B cell (primary cell): ENCODE data around the gene CALM3. TPM values are rescaled to one million over a fixed set of nuclear protein-coding genes. Genes with fewer than 3 reads are reported as not detected.

ENCODE experiments used
- ATAC-seq: fragments of 200-7000 bp; cut with Tn5 transposase; one replicate; pipeline ENCODE4 v1.10.0; 2021; ENCODE audit warnings: low read depth, mild to moderate bottlenecking, moderate number of reproducible peaks, moderate library complexity
- CTCF ChIA-PET: fragments of 350-600 bp; sonication (Branson Sonifier 250); formaldehyde crosslinking; loops from one replicate; lab custom pipeline; 2021; ENCODE audit warnings: antibody characterized with exemption, inconsistent platforms; lab: Charles Lee
- POLR2A ChIA-PET: fragments of 350-600 bp; sonication (Branson Sonifier 250); formaldehyde crosslinking; loops from one replicate; lab custom pipeline; 2021; ENCODE audit warnings: antibody characterized with exemption; lab: Charles Lee
- DNase-seq: peaks from one replicate; pipeline ENCODE4 v3.0.0; 2013
- H2AFZ ChIP-seq: 2 replicates; pipeline ENCODE4 v1.6.1; 2012; ENCODE audit warnings: mild to moderate bottlenecking, low read depth, low read length; ENCODE audit not compliant: insufficient read depth, poor library complexity, severe bottlenecking
- H3K27ac ChIP-seq, 2 donors: 1 replicate in 1 of 2; 2 replicates in 1 of 2; pipeline ENCODE4 v1.5.1; 2012 to 2013; ENCODE audit warnings: low read length in 2 of 2, mild to moderate bottlenecking in 2 of 2, moderate library complexity in 1 of 2
- H3K27me3 ChIP-seq, 4 experiments: fragments of 200-600 bp in 1 of 4; sonication (generic) in 1 of 4; replicated peaks in 1 of 4; 1 replicate in 2 of 4; 2 replicates in 2 of 4; pipeline versions ENCODE4 v1.6.1 to v1.7.0; 2013 to 2016; ENCODE audit warnings: low read length in 3 of 4, mild to moderate bottlenecking in 2 of 4, mixed read lengths in 1 of 4, moderate library complexity in 1 of 4; ENCODE audit not compliant: insufficient read depth in 4 of 4, control insufficient read depth in 3 of 4; ENCODE audit errors: control extremely low read depth in 1 of 4
- H3K36me3 ChIP-seq, 2 experiments: replicated peaks in 1 of 2; 1 replicate in 1 of 2; 2 replicates in 1 of 2; pipeline versions ENCODE4 v1.6.1 to v1.7.1; 2013; ENCODE audit warnings: low read length in 1 of 2; ENCODE audit not compliant: insufficient read depth in 2 of 2, control insufficient read depth in 1 of 2; ENCODE audit errors: control extremely low read depth in 1 of 2, extremely low read depth in 1 of 2
- H3K4me1 ChIP-seq, 2 donors: fragments of 200-600 bp in 1 of 2; sonication (generic) in 1 of 2; 1 replicate in 1 of 2; 2 replicates in 1 of 2; pipeline versions ENCODE4 v1.5.1 to v1.6.1; 2013 to 2017; ENCODE audit warnings: low read length in 2 of 2; ENCODE audit not compliant: control insufficient read depth in 2 of 2, insufficient read depth in 2 of 2
- H3K4me2 ChIP-seq: replicated peaks from 2 replicates; pipeline ENCODE3; 2012; ENCODE audit warnings: mild to moderate bottlenecking, low read depth, low read length; ENCODE audit not compliant: poor library complexity, severe bottlenecking
- H3K4me3 ChIP-seq, 5 experiments: fragments of 200-600 bp in 1 of 5; sonication (generic) in 1 of 5; 1 replicate in 3 of 5; 2 replicates in 2 of 5; pipeline versions ENCODE4 v1.5.1 to v1.7.0; 2011 to 2016; ENCODE audit warnings: low read length in 4 of 5, mild to moderate bottlenecking in 4 of 5, low read depth in 2 of 5, control low read depth in 1 of 5, moderate library complexity in 1 of 5; ENCODE audit not compliant: insufficient read depth in 1 of 5; ENCODE audit errors: control extremely low read depth in 1 of 5, extremely low read depth in 1 of 5
- H3K79me2 ChIP-seq: fragments of 200-600 bp; sonication (generic); one replicate; pipeline ENCODE4 v1.6.0; 2016; ENCODE audit warnings: low read length; ENCODE audit not compliant: control insufficient read depth, insufficient read depth
- H3K9ac ChIP-seq: fragments of 200-600 bp; sonication (generic); 2 replicates; pipeline ENCODE4 v1.6.1; 2017; ENCODE audit warnings: mild to moderate bottlenecking, low read length, moderate library complexity
- H3K9me3 ChIP-seq, 3 donors: one replicate each; pipeline versions ENCODE4 v1.6.1 to v1.7.1; 2013; ENCODE audit warnings: low read length in 2 of 3; ENCODE audit not compliant: control insufficient read depth in 2 of 3, insufficient read depth in 1 of 3; ENCODE audit errors: control extremely low read depth in 1 of 3
- H4K20me1 ChIP-seq: 2 replicates; pipeline ENCODE4 v1.6.0; 2012; ENCODE audit warnings: mild to moderate bottlenecking, low read length; ENCODE audit not compliant: insufficient read depth, control insufficient read depth, poor library complexity, severe bottlenecking
- H3K27ac Mint-ChIP-seq: one replicate; pipeline ENCODE4 v1.8.0; 2021; ENCODE audit warnings: mixed read lengths
- H3K27me3 Mint-ChIP-seq: one replicate; pipeline ENCODE4 v1.8.0; 2021; ENCODE audit warnings: mixed read lengths
- H3K4me1 Mint-ChIP-seq: one replicate; pipeline ENCODE4 v1.8.0; 2021; ENCODE audit warnings: mixed read lengths
- H3K4me3 Mint-ChIP-seq: one replicate; pipeline ENCODE4 v1.8.0; 2021; ENCODE audit warnings: mixed read lengths
- H3K9me3 Mint-ChIP-seq: one replicate; pipeline ENCODE4 v1.8.0; 2022; ENCODE audit warnings: mixed read lengths; ENCODE audit not compliant: insufficient read depth
- CTCF ChIP-seq: fragments of 200-600 bp; IDR thresholded peaks from one replicate; pipeline ENCODE4 v1.8.0; 2022; ENCODE audit warnings: antibody characterized with exemption, mild to moderate bottlenecking
- EZH2 ChIP-seq: IDR thresholded peaks from 2 replicates; pipeline ENCODE4 v1.6.1; 2012; ENCODE audit warnings: borderline replicate concordance, low read depth, mild to moderate bottlenecking, moderate library complexity, low read length; ENCODE audit not compliant: insufficient read depth, poor library complexity, severe bottlenecking
- WGBS: methylation state at CpG from one replicate; pipeline ENCODE4 v1.1.5; 2013; ENCODE audit warnings: missing lambda C conversion rate; ENCODE audit not compliant: insufficient coverage; 5-methylcytosine and 5-hydroxymethylcytosine counted together
- intact Hi-C: fragments of 100-400 bp; cut with micrococcal nuclease; formaldehyde crosslinking; loops from one replicate; pipeline ENCODE4 v1.10.0; 2022
- polyA plus RNA-seq: library from polyadenylated mRNA; depleted of rRNA; stranded (reverse); fragments of >200 nt; gene quantifications from 2 replicates; pipeline ENCODE4 v1.2.3, GENCODE V29; 2012
- total RNA-seq, 2 donors: library from RNA; stranded (reverse); fragments of 120-200 nt in 1 of 2; gene quantifications; 1 replicate in 1 of 2; 2 replicates in 1 of 2; pipeline versions ENCODE4 v1.2.3 to v1.2.4, GENCODE V29; 2013 to 2022

The CALM3 gene
- total and polyA plus RNA-seq, 2 donors (not counting 1 experiment from before 2014, with no cell fraction given) = 99.0 to 99.3 TPM

GRCh38 chr19:46637224-46637623 is 36.1 kb downstream of the CALM3 start:
- TF ChIP-seq CTCF (no peak), EZH2 (no peak)
- intact Hi-C loops = no loop called here
- Histone ChIP-seq H3K27ac (no peak overlapping the region), H4K20me1 (no peaks in the 10 kb centered on the region), H3K4me1 (peaks cover 51 to 57% of the 10 kb centered on the region in 2 donors), H3K4me2 (no peak overlapping the region), H3K9ac (no peak overlapping the region), H2AFZ (no peak overlapping the region), H3K27me3 (peaks cover 0 to 19% (median 9%) of the 10 kb centered on the region in 4 experiments), H3K4me3 (no peak overlapping the region), H3K79me2 (no peaks in the 10 kb centered on the region), H3K9me3 (peaks cover 0 to 5% (median 0%) of the 10 kb centered on the region in 3 donors), H3K36me3 (no peaks in the 10 kb centered on the region)
- Mint-ChIP-seq H3K4me1 (peaks cover 27% of the 10 kb centered on the region), H3K27ac (no peak overlapping the region), H3K9me3 (no peaks in the 10 kb centered on the region), H3K27me3 (peaks cover 12% of the 10 kb centered on the region), H3K4me3 (no peak overlapping the region)
- DNase-seq (peak; percentile 28), ATAC-seq (no peak)
- CTCF ChIA-PET = interaction anchor here (0.5 to 5.7 kb wide), 13 partner anchors 15 to 355 kb away, joined by 3 to 47 read pairs (median 4); partner anchors contain the start of genes CALM3 and DACT3
- 92% methylated on average over 14 of the region's 14 CpGs for WGBS
- POLR2A ChIA-PET = interaction anchor here (0.7 to 1.5 kb wide), 6 partner anchors 11 to 24 kb away, joined by 3 to 15 read pairs (median 6); partner anchors contain the start of gene DACT3

- Mint-ChIP-seq H3K27me3 (peaks cover 23% of the 10 kb centered on the region), H3K4me3 (peak overlapping the region; percentile 72), H3K9me3 (no peaks in the 10 kb centered on the region), H3K27ac (no peak overlapping the region), H3K4me1 (peaks cover 11% of the 10 kb centered on the region)
- DNase-seq (peak; percentile 53), ATAC-seq (no peak)
- no peaks in the 10 kb centered on the region for H3K79me2 ChIP-seq
- no peaks in the 10 kb centered on the region for H4K20me1 ChIP-seq
- 9% methylated on average over 39 of the region's 49 CpGs for WGBS
- TF ChIP-seq EZH2 = no peak
- TF ChIP-seq CTCF = no peak
- H3K9ac ChIP-seq = peak overlapping the region; percentile 69
- peak overlapping the region; percentile 85 for H2AFZ ChIP-seq
- intact Hi-C loops = no loop called here
- H3K27me3 ChIP-seq = peaks cover 0 to 13% (median 7%) of the 10 kb centered on the region in 4 experiments
- no peak overlapping the region for H3K27ac ChIP-seq
- H3K9me3 ChIP-seq = no peaks in the 10 kb centered on the region
- POLR2A ChIA-PET = interaction anchor here (0.8 kb wide), 1 partner anchor 29 kb away, joined by 3 read pairs; no protein-coding TSS in a partner anchor
- H3K36me3 ChIP-seq = no peaks in the 10 kb centered on the region
- peaks cover 37 to 41% of the 10 kb centered on the region in 2 donors for H3K4me1 ChIP-seq
- CTCF ChIA-PET = interaction anchor here (0.8 to 1.3 kb wide), 3 partner anchors 19 to 74 kb away, joined by 3 read pairs; no protein-coding TSS in a partner anchor
- peak overlapping the region; percentile 98 for H3K4me2 ChIP-seq
- H3K4me3 ChIP-seq = peak overlapping the region in 4 of 5 experiments; percentile 43 to 78 (median 54)
Measured at GRCh38 chr19:46639358-46640182, 38.4 kb downstream of the CALM3 start.
